Activated naive CD4-positive, alpha-beta T cell treated with anti-CD3 and anti-CD28 coated beads, Interleukin-2, amount 50 U/mL, for 24 hours (primary cell): Measurements from ENCODE around the gene TNNT2.

Experiments
- H3K27ac Mint-ChIP-seq: one replicate; pipeline ENCODE4 v1.8.0; 2021; ENCODE audit warnings: mild to moderate bottlenecking, mixed read lengths
- H3K27me3 Mint-ChIP-seq: one replicate; pipeline ENCODE4 v1.8.0; 2021; ENCODE audit warnings: mixed read lengths
- H3K36me3 Mint-ChIP-seq: one replicate; pipeline ENCODE4 v1.8.0; 2021; ENCODE audit warnings: mixed read lengths
- H3K4me1 Mint-ChIP-seq: one replicate; pipeline ENCODE4 v1.8.0; 2021; ENCODE audit warnings: mixed read lengths
- H3K4me3 Mint-ChIP-seq: one replicate; pipeline ENCODE4 v1.8.0; 2021; ENCODE audit warnings: mild to moderate bottlenecking, mixed read lengths
- H3K9me3 Mint-ChIP-seq: one replicate; pipeline ENCODE4 v1.8.0; 2021; ENCODE audit warnings: mixed read lengths

The TNNT2 gene

DNA sequence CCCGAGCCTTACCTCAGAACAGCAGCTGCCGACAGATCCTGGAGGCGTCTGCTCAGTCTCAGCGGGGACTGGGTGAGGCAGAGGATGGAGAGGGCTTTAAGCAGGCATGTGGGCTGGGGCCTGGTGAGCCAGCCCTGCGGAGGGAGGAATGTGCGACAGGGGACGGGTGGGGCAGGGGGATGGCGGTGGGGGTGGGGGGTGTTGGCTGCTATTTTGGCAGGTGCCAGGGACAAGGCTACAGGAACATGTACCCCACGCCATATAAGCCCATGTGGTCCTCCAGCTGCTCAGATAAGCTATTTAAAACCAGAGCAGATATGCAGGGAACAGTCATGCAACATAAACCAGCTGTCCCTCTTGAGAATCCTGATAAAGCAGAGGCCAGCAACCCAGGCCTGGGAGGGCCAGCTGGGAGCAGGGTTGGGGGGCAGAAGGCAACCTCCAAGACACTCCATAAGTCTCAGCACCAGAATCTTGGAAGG is at the start of gene TNNT2:
Gene TNNT2 (minus strand): TSS at position 70 of the 482 bp plus-strand sequence. CDS start 4,426 bp downstream, outside the sequence.
- Mint-ChIP-seq H3K4me3 (no peak within 1 kb of the TSS), H3K36me3 (no peaks in the 10 kb centered on the region), H3K9me3 (no peaks in the 10 kb centered on the region), H3K4me1 (no peaks in the 10 kb centered on the region), H3K27me3 (peaks cover 2% of the 10 kb centered on the region), H3K27ac (no peak within 1 kb of the TSS)

DNA sequence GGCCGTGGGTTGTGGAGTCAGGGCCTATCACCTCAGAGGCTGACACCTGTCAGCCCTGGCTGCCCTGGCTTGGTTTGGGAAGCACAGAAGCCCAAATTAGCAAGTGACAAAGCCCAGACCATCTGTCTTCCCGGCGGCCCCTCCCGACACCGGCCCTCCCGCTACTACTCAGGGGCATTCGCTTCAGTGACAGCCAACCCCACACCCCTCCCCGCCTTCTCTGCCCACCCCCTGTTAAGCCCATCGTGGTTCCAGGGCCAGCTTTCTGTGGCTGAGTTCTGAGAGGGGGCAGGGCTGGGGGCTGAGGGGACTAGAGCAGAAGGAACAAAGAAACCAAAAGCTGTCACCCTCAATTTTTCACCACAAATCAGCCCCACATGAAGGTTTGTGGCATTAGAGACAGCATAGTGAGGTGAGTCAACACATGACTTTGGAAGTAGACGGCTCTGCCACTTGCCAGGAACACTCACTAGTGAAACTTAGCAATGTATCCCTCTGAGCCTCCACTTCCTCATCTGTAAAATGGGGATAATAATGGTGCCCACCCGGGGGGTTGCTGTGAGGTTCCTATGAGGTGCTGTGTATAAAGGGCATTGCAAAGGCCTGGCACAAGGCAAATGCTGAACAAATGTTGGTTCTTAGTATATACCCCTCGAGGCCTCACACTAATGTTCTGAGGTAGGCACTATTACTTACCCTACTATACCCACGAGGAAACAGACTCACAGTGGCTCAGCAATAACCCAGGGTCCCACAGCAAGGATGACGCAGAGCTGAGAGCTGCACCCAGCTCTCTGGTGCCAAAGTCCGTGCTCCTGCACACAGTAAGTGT is 49.2 kb upstream of the TNNT2 start:
- no peak overlapping the region for H3K4me3 Mint-ChIP-seq
- no peaks in the 10 kb centered on the region for H3K9me3 Mint-ChIP-seq
- no peaks in the 10 kb centered on the region for H3K4me1 Mint-ChIP-seq
- no peaks in the 10 kb centered on the region for H3K36me3 Mint-ChIP-seq
- H3K27ac Mint-ChIP-seq = no peak overlapping the region
- peaks cover 4% of the 10 kb centered on the region for H3K27me3 Mint-ChIP-seq

DNA sequence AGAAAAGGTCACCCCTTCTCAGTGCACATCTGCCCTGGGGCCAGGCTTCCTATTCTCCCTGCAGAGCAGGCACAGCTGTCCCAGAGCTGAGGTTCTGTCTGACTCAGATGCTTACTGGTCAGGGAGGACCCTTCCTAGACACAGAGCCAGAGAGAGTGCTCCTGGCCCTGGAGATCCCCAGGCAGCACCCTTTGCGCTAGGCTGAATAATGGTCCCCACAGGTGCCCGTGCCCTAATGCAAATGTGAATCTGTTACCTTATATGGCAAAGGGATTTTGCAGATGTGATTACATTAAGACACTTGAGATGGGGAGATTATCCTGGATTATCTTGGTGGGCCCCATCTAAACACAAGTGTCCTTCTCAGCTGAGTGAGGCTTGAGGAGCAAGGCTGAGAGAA is 46.7 kb upstream of the TNNT2 start:
- H3K27me3 Mint-ChIP-seq = no peaks in the 10 kb centered on the region
- H3K36me3 Mint-ChIP-seq = no peaks in the 10 kb centered on the region
- no peak overlapping the region for H3K4me3 Mint-ChIP-seq
- H3K27ac Mint-ChIP-seq = no peak overlapping the region
- H3K4me1 Mint-ChIP-seq = no peaks in the 10 kb centered on the region
- H3K9me3 Mint-ChIP-seq = no peaks in the 10 kb centered on the region

DNA sequence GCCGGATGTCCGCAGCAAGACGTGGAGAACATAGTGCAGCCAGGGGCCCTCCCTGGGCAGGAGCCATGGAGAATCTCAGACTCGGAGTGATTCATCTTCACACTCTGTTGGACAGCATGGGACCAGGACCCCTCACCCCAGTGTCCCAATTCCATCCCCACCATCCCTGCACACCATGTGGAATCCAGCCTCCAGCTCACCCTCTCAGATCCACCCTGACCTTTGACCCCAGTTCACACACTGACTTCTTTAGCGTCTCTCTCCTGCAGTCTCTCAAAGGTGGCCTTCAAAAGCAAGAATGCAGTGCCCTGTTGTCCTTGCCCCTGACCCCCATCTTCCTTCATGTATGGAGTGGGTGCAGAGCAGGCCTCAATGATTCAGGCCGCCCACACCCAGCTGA is 46.2 kb upstream of the TNNT2 start:
- Mint-ChIP-seq H3K4me3 (no peak overlapping the region), H3K36me3 (no peaks in the 10 kb centered on the region), H3K27me3 (no peaks in the 10 kb centered on the region), H3K27ac (no peak overlapping the region), H3K9me3 (no peaks in the 10 kb centered on the region), H3K4me1 (no peaks in the 10 kb centered on the region)

DNA sequence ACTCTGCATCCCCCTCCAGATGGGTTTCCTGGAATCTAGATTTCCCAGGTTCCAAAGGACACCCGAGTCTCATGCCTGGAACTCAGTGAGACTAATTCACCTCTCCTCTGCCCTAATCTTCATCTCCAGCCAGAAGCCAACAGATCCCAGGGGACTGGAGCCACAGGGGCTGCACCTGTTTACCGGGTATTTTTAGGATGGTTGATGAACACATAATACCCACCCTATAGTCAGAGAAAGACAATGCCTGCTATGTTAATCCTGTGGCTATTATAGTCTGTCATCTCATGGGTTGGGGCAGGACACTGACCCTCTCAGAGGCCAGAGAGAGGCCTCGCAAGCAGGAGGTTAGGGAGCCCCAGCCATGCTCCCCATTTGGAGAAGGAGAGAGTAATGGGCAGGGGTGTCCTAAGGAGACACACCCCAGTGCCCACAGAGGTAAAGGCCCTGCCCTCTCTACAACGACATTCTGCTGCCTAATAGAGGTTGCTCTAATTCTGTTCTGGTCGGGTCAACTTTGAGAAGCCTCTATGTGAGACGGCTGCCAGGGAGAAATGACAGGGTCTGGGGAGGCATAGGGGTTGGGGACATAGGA is 45.1 kb upstream of the TNNT2 start:
- Mint-ChIP-seq H3K36me3 (no peaks in the 10 kb centered on the region), H3K4me3 (no peak overlapping the region), H3K4me1 (no peaks in the 10 kb centered on the region), H3K27ac (no peak overlapping the region), H3K27me3 (no peaks in the 10 kb centered on the region), H3K9me3 (no peaks in the 10 kb centered on the region)

DNA sequence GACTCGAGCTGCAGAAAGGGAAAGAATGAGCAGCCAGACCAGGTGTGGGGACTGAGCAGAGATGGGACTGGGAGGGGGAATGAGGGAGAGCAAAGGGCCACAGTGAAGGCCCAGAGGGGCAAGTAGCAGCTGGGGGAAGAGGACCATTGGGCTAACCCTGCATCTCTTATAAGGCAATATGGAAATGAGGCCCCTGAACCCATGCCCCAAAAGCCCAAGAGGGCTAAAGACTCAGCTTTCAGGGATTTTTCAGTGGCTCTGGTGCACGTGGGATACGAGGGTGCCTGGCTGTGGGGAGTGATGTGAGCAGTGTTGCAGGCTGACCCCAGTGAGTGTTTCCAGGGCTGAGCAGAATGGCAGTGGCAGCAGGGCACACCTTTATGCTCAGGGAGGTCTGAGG is 44.5 kb upstream of the TNNT2 start:
- Mint-ChIP-seq H3K9me3 (no peaks in the 10 kb centered on the region), H3K27me3 (no peaks in the 10 kb centered on the region), H3K27ac (no peak overlapping the region), H3K4me1 (no peaks in the 10 kb centered on the region), H3K36me3 (no peaks in the 10 kb centered on the region), H3K4me3 (no peak overlapping the region)

DNA sequence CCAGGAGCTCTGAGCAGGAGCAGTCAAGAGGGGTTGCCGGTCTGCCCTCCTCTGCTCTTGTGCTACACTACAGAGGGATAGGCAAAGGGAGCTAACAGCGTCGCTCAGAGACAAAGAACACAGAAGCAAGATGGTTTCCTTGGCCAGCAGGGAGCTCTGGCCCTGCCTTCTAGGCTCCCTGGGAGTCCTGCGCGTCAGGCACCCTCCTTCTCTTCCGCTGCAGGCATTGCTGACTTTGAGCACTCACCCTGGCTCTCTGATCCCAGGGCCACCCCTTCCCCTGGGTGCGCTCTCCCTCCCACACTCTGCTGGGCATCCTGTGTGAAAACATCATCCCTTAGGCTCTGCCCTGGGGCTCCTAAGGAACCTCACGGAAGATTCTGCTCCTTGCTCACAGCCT is 43.6 kb upstream of the TNNT2 start:
- Mint-ChIP-seq H3K27me3 (no peaks in the 10 kb centered on the region), H3K27ac (no peak overlapping the region), H3K4me3 (no peak overlapping the region), H3K4me1 (no peaks in the 10 kb centered on the region), H3K36me3 (no peaks in the 10 kb centered on the region), H3K9me3 (no peaks in the 10 kb centered on the region)

DNA sequence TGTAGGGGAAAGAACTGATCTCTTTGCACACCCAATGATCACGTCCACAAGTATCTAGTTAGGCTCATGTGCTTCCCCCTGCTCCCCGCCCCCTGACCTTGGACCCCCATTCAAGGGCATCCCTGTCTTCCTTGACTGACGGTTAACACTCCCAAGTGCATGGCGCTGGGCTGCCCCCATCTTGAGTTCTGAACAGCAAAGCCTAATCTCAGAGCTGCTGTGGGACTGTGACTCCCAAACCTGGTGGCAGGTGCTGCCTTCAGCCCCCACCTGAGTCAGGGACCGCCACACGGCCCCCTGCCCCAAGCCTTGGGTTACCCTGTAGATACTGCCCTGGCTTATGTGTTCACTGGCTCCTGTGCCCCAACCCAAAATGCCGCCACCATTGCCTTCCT is 43.1 kb upstream of the TNNT2 start:
- Mint-ChIP-seq H3K4me3 (no peak overlapping the region), H3K27me3 (no peaks in the 10 kb centered on the region), H3K9me3 (no peaks in the 10 kb centered on the region), H3K27ac (no peak overlapping the region), H3K4me1 (no peaks in the 10 kb centered on the region), H3K36me3 (no peaks in the 10 kb centered on the region)

DNA sequence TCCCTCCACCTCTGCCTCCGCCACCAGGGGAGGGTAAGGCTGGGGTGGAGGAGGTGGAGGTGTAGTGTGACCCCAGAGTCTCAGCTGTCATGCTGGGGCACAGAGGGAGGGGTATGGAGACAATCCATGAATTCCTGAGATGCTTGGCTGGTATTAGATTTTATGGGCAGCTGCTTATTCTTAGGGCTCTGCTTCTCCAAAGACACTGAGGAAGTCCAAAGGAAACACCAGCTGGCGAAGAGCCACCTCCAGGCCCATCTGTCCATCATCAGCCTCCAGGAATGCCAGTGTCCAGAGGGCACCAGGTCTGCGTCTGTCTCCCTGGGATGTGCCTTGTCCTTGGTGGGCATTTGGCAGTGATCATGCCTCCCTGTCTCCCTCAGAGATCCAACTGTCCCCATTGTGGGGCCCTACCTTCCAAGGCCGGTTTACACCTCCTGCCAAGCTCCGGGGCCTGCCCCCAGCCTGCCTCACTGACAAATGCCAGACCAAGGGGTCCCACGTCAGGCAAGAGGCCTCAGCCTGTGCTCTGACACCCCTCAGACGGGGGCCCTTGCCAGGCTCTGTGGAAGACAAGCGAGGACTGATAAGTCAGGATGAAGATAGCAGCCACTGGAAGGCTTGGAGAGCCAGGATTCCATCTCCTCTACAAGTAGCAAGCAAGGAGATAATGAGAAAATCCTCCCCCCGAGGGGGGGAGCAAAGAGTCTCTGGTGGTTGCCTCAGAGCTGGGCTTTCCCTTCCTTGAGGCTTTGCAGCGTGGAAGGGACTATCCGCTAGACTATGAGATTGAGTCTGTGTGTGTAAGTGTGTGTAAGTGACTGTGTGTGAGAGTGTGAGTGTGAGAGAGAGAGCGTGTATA is 42.5 kb upstream of the TNNT2 start:
- Mint-ChIP-seq H3K36me3 (no peaks in the 10 kb centered on the region), H3K27ac (no peak overlapping the region), H3K27me3 (peaks cover 2% of the 10 kb centered on the region), H3K9me3 (no peaks in the 10 kb centered on the region), H3K4me3 (no peak overlapping the region), H3K4me1 (no peaks in the 10 kb centered on the region)

DNA sequence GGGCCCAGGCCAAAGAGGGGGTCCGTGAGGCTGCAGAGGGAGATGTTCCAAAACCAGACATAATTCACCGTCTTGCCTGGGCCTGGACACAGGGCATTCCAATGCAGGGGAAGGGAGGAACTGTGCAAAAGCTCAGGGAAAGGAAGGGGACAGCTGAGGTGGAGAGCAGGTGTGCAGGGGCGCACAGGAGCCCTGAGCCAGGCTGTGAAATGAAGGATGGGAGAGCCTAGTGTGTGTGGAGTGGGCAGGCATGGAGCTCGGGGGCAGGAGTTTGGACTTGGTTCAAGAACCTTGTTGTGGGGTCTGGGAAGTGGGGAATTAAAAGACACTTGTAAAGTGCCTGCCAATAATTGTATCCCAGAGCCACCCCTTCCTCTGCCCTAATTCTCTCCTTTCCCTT is 41.8 kb upstream of the TNNT2 start:
- Mint-ChIP-seq H3K9me3 (no peaks in the 10 kb centered on the region), H3K4me1 (no peaks in the 10 kb centered on the region), H3K27ac (no peak overlapping the region), H3K4me3 (no peak overlapping the region), H3K36me3 (no peaks in the 10 kb centered on the region), H3K27me3 (peaks cover 5% of the 10 kb centered on the region)

DNA sequence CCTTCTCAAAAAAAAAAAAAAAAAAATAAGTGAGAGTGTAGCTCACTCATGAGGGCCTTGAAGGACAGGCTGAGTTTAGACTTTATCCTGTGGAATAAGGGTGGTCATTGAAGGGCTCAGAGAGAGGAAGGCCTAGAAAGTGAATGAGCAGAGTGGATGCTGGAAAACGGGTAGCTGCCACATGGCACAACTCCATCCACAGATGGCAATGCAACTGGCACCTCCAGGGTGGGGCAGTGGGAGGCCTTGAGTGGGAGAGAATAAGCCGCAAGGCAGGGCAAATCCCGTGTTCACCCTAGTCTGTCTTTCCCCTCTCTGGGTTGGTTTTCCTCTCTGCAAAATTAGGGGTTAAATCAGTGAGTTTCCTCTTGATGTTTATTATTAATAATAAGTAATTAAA is 41.0 kb upstream of the TNNT2 start:
- H3K36me3 Mint-ChIP-seq = no peaks in the 10 kb centered on the region
- peaks cover 5% of the 10 kb centered on the region for H3K27me3 Mint-ChIP-seq
- no peaks in the 10 kb centered on the region for H3K9me3 Mint-ChIP-seq

DNA sequence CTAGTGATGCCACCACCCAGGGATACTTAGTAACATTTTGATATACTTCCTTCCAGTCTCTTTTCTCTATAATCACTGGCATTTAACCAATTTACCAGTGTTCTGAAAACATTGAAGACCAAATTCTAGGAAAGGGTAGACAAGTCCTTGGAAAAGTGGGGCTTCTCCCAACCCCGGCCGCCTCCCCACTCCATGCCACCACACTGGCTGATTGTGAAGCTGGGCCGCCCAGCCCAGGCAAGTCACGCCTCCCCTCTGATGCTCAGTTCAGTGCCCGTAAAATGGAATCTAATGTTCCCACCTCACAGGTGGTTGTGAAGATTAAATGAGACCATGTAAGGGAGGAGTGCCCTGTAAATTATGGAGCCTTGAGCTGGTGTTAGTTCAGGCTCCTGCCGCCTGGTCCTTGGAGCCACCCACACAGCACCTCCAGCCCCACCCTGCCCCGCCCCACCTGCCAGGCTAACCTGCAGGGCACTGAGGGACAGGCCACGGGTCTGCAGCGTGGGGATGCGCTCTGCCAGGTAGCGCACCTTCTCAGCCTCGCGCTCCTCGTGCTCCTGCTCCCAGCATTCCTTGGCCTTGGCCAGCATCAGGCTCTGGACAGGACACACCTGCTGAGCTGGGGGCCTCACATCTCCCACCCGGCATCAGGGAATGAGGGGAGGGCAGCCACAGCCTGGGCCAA is 36.7 kb upstream of the TNNT2 start:
- Mint-ChIP-seq H3K4me3 (no peak overlapping the region), H3K36me3 (no peaks in the 10 kb centered on the region), H3K9me3 (no peaks in the 10 kb centered on the region), H3K27me3 (peaks cover 5% of the 10 kb centered on the region), H3K27ac (no peak overlapping the region), H3K4me1 (no peaks in the 10 kb centered on the region)

More for the DNA sequence above, 41.0 kb upstream of the TNNT2 start:
- H3K4me3 Mint-ChIP-seq = no peak overlapping the region
- no peaks in the 10 kb centered on the region for H3K4me1 Mint-ChIP-seq
- no peak overlapping the region for H3K27ac Mint-ChIP-seq

DNA sequence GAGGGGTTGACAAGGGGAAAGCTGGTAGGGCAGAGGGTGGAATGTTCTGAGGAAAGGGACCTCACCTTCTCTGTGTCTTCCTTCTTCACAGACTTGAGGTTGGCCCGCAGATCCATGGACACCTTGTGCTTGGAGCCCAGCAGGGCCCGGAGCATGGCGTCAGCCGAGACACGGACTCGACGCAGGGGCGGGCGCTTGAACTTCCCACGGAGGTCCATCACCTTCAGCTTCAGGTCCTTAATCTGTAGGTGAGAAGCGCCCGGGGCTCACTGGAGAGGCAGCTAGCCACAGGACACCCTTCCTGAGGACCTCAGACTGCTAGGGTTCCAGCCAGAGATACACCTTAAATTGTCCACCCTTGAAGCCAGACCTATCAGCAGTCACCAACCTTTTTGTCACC is 33.8 kb upstream of the TNNT2 start:
- no peak overlapping the region for H3K4me3 Mint-ChIP-seq
- H3K27ac Mint-ChIP-seq = no peak overlapping the region
- no peaks in the 10 kb centered on the region for H3K9me3 Mint-ChIP-seq
- H3K27me3 Mint-ChIP-seq = peaks cover 6% of the 10 kb centered on the region
- H3K36me3 Mint-ChIP-seq = no peaks in the 10 kb centered on the region
- no peaks in the 10 kb centered on the region for H3K4me1 Mint-ChIP-seq

DNA sequence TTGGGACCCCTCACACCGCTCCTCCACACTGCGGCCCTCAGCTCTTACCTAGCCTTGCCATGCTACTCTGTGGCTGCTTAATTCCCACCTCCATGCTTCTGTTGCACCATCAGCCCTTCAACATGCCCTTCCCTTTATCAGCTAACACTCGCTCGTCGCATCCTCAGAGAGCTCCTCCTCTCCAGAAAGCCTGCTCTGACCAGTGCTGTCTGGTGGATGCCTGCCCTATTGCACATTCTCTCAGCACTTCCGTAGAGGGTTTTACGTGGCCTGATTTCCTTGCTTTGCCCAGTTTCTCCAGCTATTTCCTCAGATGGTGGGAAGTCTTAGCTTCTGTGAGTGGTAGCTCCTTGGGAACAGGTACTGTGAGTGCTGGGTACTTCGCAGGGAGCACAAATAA is 32.0 kb upstream of the TNNT2 start:
- Mint-ChIP-seq H3K4me3 (no peak overlapping the region), H3K27ac (no peak overlapping the region), H3K4me1 (no peaks in the 10 kb centered on the region), H3K27me3 (peaks cover 1% of the 10 kb centered on the region), H3K9me3 (no peaks in the 10 kb centered on the region), H3K36me3 (no peaks in the 10 kb centered on the region)

DNA sequence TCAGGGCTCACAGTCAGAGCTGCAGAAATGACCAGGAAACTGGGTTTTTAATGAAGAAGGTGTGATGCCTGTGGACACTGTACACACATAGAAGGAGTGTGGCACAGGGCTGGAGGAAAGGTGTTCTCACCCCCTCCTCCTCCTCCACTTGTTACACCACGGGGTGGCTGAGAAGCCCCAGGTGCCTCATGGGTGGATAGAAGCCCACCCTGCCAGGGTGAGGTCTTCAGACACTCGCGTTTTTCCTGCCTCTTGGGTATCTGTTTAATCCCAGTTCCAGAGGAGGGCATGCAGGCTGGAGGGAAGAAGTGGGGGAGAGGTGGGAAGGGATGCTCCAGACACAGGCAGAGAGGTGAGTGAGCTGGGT is 31.3 kb upstream of the TNNT2 start:
- H3K4me3 Mint-ChIP-seq = no peak overlapping the region

More for the DNA sequence above, 31.3 kb upstream of the TNNT2 start:
- Mint-ChIP-seq H3K27me3 (peaks cover 1% of the 10 kb centered on the region), H3K9me3 (no peaks in the 10 kb centered on the region), H3K4me1 (no peaks in the 10 kb centered on the region), H3K36me3 (no peaks in the 10 kb centered on the region), H3K27ac (no peak overlapping the region)
